Rectal smooth muscle tissue (tissue), 1 donor: ENCODE data around the gene HOMER2.
"Not testable (repeated sequence)": the region's sequence is repeated elsewhere in the genome, so short reads cannot be mapped to it uniquely, and the experiment has no call there.

Experiments
- H3K27ac ChIP-seq: one replicate; pipeline ENCODE4 v1.7.0; 2013; ENCODE audit warnings: low read depth, low read length, inconsistent platforms
- H3K27me3 ChIP-seq: one replicate; pipeline ENCODE4 v1.7.0; 2013; ENCODE audit warnings: low read length; ENCODE audit not compliant: control insufficient read depth, insufficient read depth
- H3K36me3 ChIP-seq: one replicate; pipeline ENCODE4 v1.7.0; 2013; ENCODE audit warnings: low read length; ENCODE audit not compliant: control insufficient read depth, insufficient read depth
- H3K4me1 ChIP-seq: one replicate; pipeline ENCODE4 v1.7.0; 2013; ENCODE audit warnings: low read length; ENCODE audit not compliant: control insufficient read depth, insufficient read depth
- H3K4me3 ChIP-seq: one replicate; pipeline ENCODE4 v1.7.0; 2013; ENCODE audit warnings: low read length
- H3K9ac ChIP-seq: one replicate; pipeline ENCODE4 v1.7.0; 2013; ENCODE audit warnings: low read length

The HOMER2 gene

GRCh38 chr15:82959423-82959822 is 6.9 kb upstream of the HOMER2 start:
- H3K9ac ChIP-seq, result no peak overlapping the region
- no peaks in the 10 kb centered on the region for H3K27me3 ChIP-seq
- H3K4me3 ChIP-seq, result no peak overlapping the region
- no peak overlapping the region for H3K27ac ChIP-seq
- no peaks in the 10 kb centered on the region for H3K4me1 ChIP-seq
- H3K36me3 ChIP-seq, result no peaks in the 10 kb centered on the region

GRCh38 chr15:82958638-82959037 is 6.1 kb upstream of the HOMER2 start:
- no peaks in the 10 kb centered on the region for H3K27me3 ChIP-seq
- no peak overlapping the region for H3K4me3 ChIP-seq
- no peak overlapping the region for H3K9ac ChIP-seq
- H3K4me1 ChIP-seq, result no peaks in the 10 kb centered on the region
- H3K27ac ChIP-seq, result no peak overlapping the region
- H3K36me3 ChIP-seq, result no peaks in the 10 kb centered on the region

GRCh38 chr15:82951472-82952157 is 905 bp downstream of the HOMER2 start:
- no peaks in the 10 kb centered on the region for H3K4me1 ChIP-seq
- H3K36me3 ChIP-seq, result no peaks in the 10 kb centered on the region
- H3K27me3 ChIP-seq, result peaks cover 3% of the 10 kb centered on the region
- no peak overlapping the region for H3K27ac ChIP-seq
- H3K4me3 ChIP-seq, result peak overlapping the region; percentile 59
- no peak overlapping the region for H3K9ac ChIP-seq

GRCh38 chr15:82950746-82951370 is 1.7 kb downstream of the HOMER2 start:
- Histone ChIP-seq H3K27ac (no peak overlapping the region), H3K4me3 (no peak overlapping the region), H3K9ac (no peak overlapping the region)

GRCh38 chr15:82950295-82950694 is 2.2 kb downstream of the HOMER2 start:
- Histone ChIP-seq H3K27me3 (peaks cover 3% of the 10 kb centered on the region), H3K27ac (no peak overlapping the region), H3K9ac (no peak overlapping the region), H3K4me3 (no peak overlapping the region), H3K4me1 (no peaks in the 10 kb centered on the region), H3K36me3 (no peaks in the 10 kb centered on the region)

More at GRCh38 chr15:82950746-82951370, 1.7 kb downstream of the HOMER2 start:
- peaks cover 3% of the 10 kb centered on the region for H3K27me3 ChIP-seq
- H3K4me1 ChIP-seq, result no peaks in the 10 kb centered on the region
- H3K36me3 ChIP-seq, result no peaks in the 10 kb centered on the region

GRCh38 chr15:82946155-82946701 is 6.3 kb downstream of the HOMER2 start:
- Histone ChIP-seq H3K27ac (no peak overlapping the region), H3K4me1 (no peaks in the 10 kb centered on the region), H3K9ac (no peak overlapping the region), H3K27me3 (peaks cover 3% of the 10 kb centered on the region), H3K4me3 (no peak overlapping the region), H3K36me3 (no peaks in the 10 kb centered on the region)

GRCh38 chr15:82945326-82945725 is 7.2 kb downstream of the HOMER2 start:
- no peaks in the 10 kb centered on the region for H3K36me3 ChIP-seq
- H3K27ac ChIP-seq, result no peak overlapping the region
- H3K9ac ChIP-seq, result no peak overlapping the region
- no peaks in the 10 kb centered on the region for H3K4me1 ChIP-seq
- H3K27me3 ChIP-seq, result peaks cover 3% of the 10 kb centered on the region
- H3K4me3 ChIP-seq, result no peak overlapping the region

GRCh38 chr15:82944821-82945220 is 7.7 kb downstream of the HOMER2 start:
- Histone ChIP-seq H3K27me3 (peaks cover 1% of the 10 kb centered on the region), H3K9ac (no peak overlapping the region), H3K27ac (no peak overlapping the region), H3K4me1 (no peaks in the 10 kb centered on the region), H3K36me3 (no peaks in the 10 kb centered on the region), H3K4me3 (no peak overlapping the region)

GRCh38 chr15:82944056-82944455 is 8.5 kb downstream of the HOMER2 start:
- Histone ChIP-seq H3K4me1 (no peaks in the 10 kb centered on the region), H3K27me3 (no peaks in the 10 kb centered on the region), H3K4me3 (no peak overlapping the region), H3K27ac (no peak overlapping the region), H3K9ac (no peak overlapping the region), H3K36me3 (no peaks in the 10 kb centered on the region)

- Histone ChIP-seq H3K4me1 (no peaks in the 10 kb centered on the region), H3K4me3 (no peak overlapping the region), H3K27me3 (no peaks in the 10 kb centered on the region), H3K36me3 (no peaks in the 10 kb centered on the region), H3K9ac (no peak overlapping the region), H3K27ac (no peak overlapping the region)
Measured at GRCh38 chr15:82943176-82943575, 9.3 kb downstream of the HOMER2 start.

- Histone ChIP-seq H3K27me3 (no peaks in the 10 kb centered on the region), H3K27ac (no peak overlapping the region), H3K9ac (no peak overlapping the region), H3K4me1 (no peaks in the 10 kb centered on the region), H3K4me3 (no peak overlapping the region), H3K36me3 (no peaks in the 10 kb centered on the region)
Measured at GRCh38 chr15:82942691-82943090, 9.8 kb downstream of the HOMER2 start.

GRCh38 chr15:82939678-82940077 is 12.8 kb downstream of the HOMER2 start:
- not testable (repeated sequence) for H3K27ac ChIP-seq, H3K9ac ChIP-seq, H3K4me3 ChIP-seq, H3K36me3 ChIP-seq, H3K27me3 ChIP-seq, H3K4me1 ChIP-seq

- no peaks in the 10 kb centered on the region for H3K4me1 ChIP-seq
- H3K9ac ChIP-seq, result no peak overlapping the region
- H3K27ac ChIP-seq, result no peak overlapping the region
- H3K36me3 ChIP-seq, result no peaks in the 10 kb centered on the region
- H3K27me3 ChIP-seq, result no peaks in the 10 kb centered on the region
- H3K4me3 ChIP-seq, result no peak overlapping the region
Measured at GRCh38 chr15:82937712-82938058, 14.8 kb downstream of the HOMER2 start.
